Pancreas (tissue), 10 donors: ENCODE data around the gene PGPEP1. TPM values are rescaled to one million over a fixed set of nuclear protein-coding genes. Genes with fewer than 3 reads are reported as not detected.

Experiments used
- ATAC-seq, 4 donors: fragments of 200-7000 bp; cut with Tn5 transposase; one replicate each; pipeline versions ENCODE4 v1.8.0 to v1.9.1; 2020; ENCODE audit warnings: mild to moderate bottlenecking in 4 of 4, moderate library complexity in 4 of 4
- DNase-seq, 6 donors: peaks; one replicate each; pipeline ENCODE4 v3.0.0-alpha.2; 2020
- FAIRE-seq: peaks from 2 replicates; lab custom pipeline; 2012; peaks lifted over from hg19 to GRCh38; lab: Jason Lieb, UNC
- H3K27ac ChIP-seq, 4 donors: fragments of 200-600 bp; sonication (generic); 1 replicate in 3 of 4; 2 replicates in 1 of 4; pipeline versions ENCODE4 v1.5.0 to v1.8.0; 2020
- H3K27me3 ChIP-seq, 4 donors: fragments of 200-600 bp; one replicate each; pipeline ENCODE4 v1.8.0; 2021
- H3K36me3 ChIP-seq, 3 donors: fragments of 200-600 bp; sonication (generic) in 1 of 3; one replicate each; pipeline versions ENCODE4 v1.5.0 to v1.8.0; 2020 to 2021
- H3K4me1 ChIP-seq, 3 donors: fragments of 200-600 bp; one replicate each; pipeline ENCODE4 v1.8.0; 2021
- H3K4me3 ChIP-seq, 4 donors: fragments of 200-600 bp; sonication (generic) in 2 of 4; one replicate each; pipeline versions ENCODE4 v1.5.0 to v1.8.0; 2020 to 2021
- H3K9me3 ChIP-seq, 4 donors: fragments of 200-600 bp; one replicate each; pipeline ENCODE4 v1.8.0; 2021
- WGBS, 2 donors: extraction: QIAGEN DNeasy Blood & Tissue Kit; methylation state at CpG; one replicate each; pipeline ENCODE4 v1.1.7; 2013; 5-methylcytosine and 5-hydroxymethylcytosine counted together
- intact Hi-C, 3 donors: fragments of 100-400 bp; cut with DNase I; formaldehyde crosslinking; loops; one replicate each; pipeline versions ENCODE4 v1.11.1 to v1.14.2; 2022
- polyA plus RNA-seq, 2 donors: library from polyadenylated mRNA; stranded (reverse); fragments of 200-250 nt; gene quantifications; one replicate each; pipeline ENCODE4 v1.2.3, GENCODE V29; 2013
- total RNA-seq, 6 donors: library from RNA; stranded (reverse); fragmentation: NEBNext Ultra II Directional in 4 of 6; extraction: Animal tissue kit (Norgen Biotek cat#: 25700) in 4 of 6; gene quantifications; one replicate each; pipeline versions ENCODE4 v1.2.1 to v1.2.4, GENCODE V29; 2021 to 2023
- TF ChIP-seq, protein P1 (sequence below), 4 donors: fragments of 200-600 bp; sonication (generic) in 3 of 4; IDR thresholded peaks; one replicate each; pipeline versions ENCODE4 v1.5.0 to v1.8.0; 2021; ENCODE audit warnings: antibody characterized with exemption in 4 of 4
- donor health status: healthy with polysubstance abuse.
- donor health status: DM: no; HTN: no; CAD: no; lungs with moderate emphysema.
- donor health status: DM: no; HTN: no; CAD: no.
- donor health status: control.
- donor health status: control.
- donor health status: Bipolar disorder and iron deficiency.
- donor health status: DM: yes; HTN: yes; CAD: no.
- donor health status: DM: no; HTN: no; CAD: no.
- donor health status: DM: no; HTN: no; CAD: no.
- donor health status: DM: yes; HTN: yes; CAD: no.

Gene PGPEP1
- total and polyA plus RNA-seq, 8 donors, result 10.4 to 44.4 (median 36.7) TPM

DNA sequence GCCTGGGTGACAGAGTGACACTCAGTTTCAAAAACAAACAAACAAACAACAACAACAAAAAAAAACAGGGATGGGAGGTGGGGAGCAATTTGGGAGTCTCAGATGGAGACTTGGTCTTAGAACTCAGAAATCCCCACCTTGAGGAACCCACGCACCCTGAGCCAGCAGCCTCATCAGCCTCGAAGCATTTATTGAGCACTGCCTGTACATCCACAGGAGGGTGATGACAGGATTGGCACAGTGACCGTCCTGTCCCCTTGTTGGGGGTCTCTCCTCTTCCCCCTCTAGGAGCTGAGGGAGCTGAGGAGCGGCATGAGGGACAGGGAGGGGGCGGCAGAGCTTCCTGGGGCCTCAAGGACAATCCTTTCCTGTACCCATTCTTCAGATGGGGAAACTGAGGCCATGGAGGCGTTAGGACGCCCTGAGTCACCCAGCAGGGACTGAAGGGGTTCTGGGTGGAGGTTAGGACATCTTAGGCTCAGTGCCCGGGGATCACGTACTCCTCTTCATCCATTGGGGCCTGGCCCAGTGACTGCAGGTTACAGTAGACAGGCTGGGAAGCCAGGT is 51.2 kb downstream of the PGPEP1 start:
- no peak overlapping the region for H3K27ac ChIP-seq
- H3K36me3 ChIP-seq, result peaks cover 0 to 18% (median 0%) of the 10 kb centered on the region in 3 donors
- no peak for ATAC-seq
- H3K4me3 ChIP-seq, result no peak overlapping the region
- no peaks in the 10 kb centered on the region for H3K4me1 ChIP-seq
- 75 to 80% methylated on average over 9 of the region's 9 CpGs for WGBS, 2 donors
- no peaks in the 10 kb centered on the region for H3K9me3 ChIP-seq
- no peak for FAIRE-seq
- DNase-seq, result no peak
- intact Hi-C loops, result loop anchor here in 1 of 3 donors (5.0 kb wide), 1 partner anchor 44 kb away; no protein-coding TSS in a partner anchor
- TF ChIP-seq, protein P1, sequence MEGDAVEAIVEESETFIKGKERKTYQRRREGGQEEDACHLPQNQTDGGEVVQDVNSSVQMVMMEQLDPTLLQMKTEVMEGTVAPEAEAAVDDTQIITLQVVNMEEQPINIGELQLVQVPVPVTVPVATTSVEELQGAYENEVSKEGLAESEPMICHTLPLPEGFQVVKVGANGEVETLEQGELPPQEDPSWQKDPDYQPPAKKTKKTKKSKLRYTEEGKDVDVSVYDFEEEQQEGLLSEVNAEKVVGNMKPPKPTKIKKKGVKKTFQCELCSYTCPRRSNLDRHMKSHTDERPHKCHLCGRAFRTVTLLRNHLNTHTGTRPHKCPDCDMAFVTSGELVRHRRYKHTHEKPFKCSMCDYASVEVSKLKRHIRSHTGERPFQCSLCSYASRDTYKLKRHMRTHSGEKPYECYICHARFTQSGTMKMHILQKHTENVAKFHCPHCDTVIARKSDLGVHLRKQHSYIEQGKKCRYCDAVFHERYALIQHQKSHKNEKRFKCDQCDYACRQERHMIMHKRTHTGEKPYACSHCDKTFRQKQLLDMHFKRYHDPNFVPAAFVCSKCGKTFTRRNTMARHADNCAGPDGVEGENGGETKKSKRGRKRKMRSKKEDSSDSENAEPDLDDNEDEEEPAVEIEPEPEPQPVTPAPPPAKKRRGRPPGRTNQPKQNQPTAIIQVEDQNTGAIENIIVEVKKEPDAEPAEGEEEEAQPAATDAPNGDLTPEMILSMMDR (IDR thresholded peaks at IDR 0.05), result no peak
- H3K27me3 ChIP-seq, result no peaks in the 10 kb centered on the region

GRCh38 chr19:18392417-18392816 is 52.0 kb downstream of the PGPEP1 start:
- no peaks in the 10 kb centered on the region for H3K9me3 ChIP-seq
- H3K4me1 ChIP-seq, result no peaks in the 10 kb centered on the region
- H3K27me3 ChIP-seq, result no peaks in the 10 kb centered on the region
- H3K27ac ChIP-seq, result peak overlapping the region in 2 of 4 donors; percentile 3
- TF ChIP-seq, protein P1 (IDR thresholded peaks at IDR 0.05), result no peak
- no peak for DNase-seq
- peaks cover 0 to 18% (median 0%) of the 10 kb centered on the region in 3 donors for H3K36me3 ChIP-seq
- WGBS, 2 donors, result 52 to 56% methylated on average over 11 of the region's 11 CpGs
- peak in 2 of 4 donors; percentile 4 to 43 for ATAC-seq
- FAIRE-seq, result no peak
- H3K4me3 ChIP-seq, result no peak overlapping the region
- intact Hi-C loops, result loop anchor here in 1 of 3 donors (5.0 kb wide), 1 partner anchor 45 kb away; no protein-coding TSS in a partner anchor

DNA sequence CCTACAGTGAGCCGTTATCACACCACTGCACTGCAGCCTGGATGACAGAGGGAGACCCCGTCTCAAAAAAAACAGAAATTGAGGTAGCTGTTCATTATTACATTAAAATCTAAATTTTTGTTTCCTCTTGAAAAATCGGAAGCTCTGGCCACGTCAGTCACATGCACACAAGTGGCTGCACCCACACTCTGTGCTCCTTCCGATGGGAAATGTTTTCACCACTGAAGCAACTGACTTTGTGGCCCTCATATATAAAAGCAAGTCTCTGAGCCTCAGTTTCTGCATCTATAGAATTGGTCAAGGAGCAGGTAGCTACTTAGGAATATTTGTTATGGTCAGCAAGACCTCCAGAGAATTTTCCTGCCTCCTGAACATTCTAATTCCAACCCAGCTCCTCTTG is 52.5 kb downstream of the PGPEP1 start:
- DNase-seq, result no peak
- FAIRE-seq, result no peak
- Histone ChIP-seq H3K27ac (peak overlapping the region in 2 of 4 donors; percentile 3), H3K27me3 (no peaks in the 10 kb centered on the region), H3K4me3 (no peak overlapping the region), H3K36me3 (peaks cover 0 to 17% (median 0%) of the 10 kb centered on the region in 3 donors), H3K4me1 (no peaks in the 10 kb centered on the region), H3K9me3 (no peaks in the 10 kb centered on the region)
- TF ChIP-seq, protein P1 (IDR thresholded peaks at IDR 0.05), result no peak
- intact Hi-C loops, result loop anchor here in 1 of 3 donors (5.0 kb wide), 1 partner anchor 46 kb away; no protein-coding TSS in a partner anchor
- 79 to 82% methylated on average over 5 of the region's 5 CpGs for WGBS, 2 donors
- no peak for ATAC-seq

- no peak overlapping the region for H3K27ac ChIP-seq
- no peaks in the 10 kb centered on the region for H3K27me3 ChIP-seq
- FAIRE-seq (no peak), ATAC-seq (peak in 1 of 4 donors; percentile 11), DNase-seq (no peak)
- no peaks in the 10 kb centered on the region for H3K9me3 ChIP-seq
- intact Hi-C loops, result loop anchor here in 1 of 3 donors (5.0 kb wide), 1 partner anchor 47 kb away; no protein-coding TSS in a partner anchor
- TF ChIP-seq, protein P1 (IDR thresholded peaks at IDR 0.05), result no peak
- 81 to 83% methylated on average over 7 of the region's 7 CpGs for WGBS, 2 donors
- H3K4me1 ChIP-seq, result peaks cover 0 to 1% (median 0%) of the 10 kb centered on the region in 3 donors
- H3K36me3 ChIP-seq, result peaks cover 0 to 8% (median 0%) of the 10 kb centered on the region in 3 donors
- peak overlapping the region in 1 of 4 donors; percentile 28 for H3K4me3 ChIP-seq
These were observed 53.4 kb downstream of the PGPEP1 start for GRCh38 chr19:18393836-18394235.
